SK-N-SH treated with all-trans-retinoic acid at 6 μM for 48 hours (cell line): Measurements from ENCODE around the gene HS3ST3B1.

Experiments used
- ATAC-seq: fragments of 200-7000 bp; cut with Tn5 transposase; 3 replicates; pipeline ENCODE4 v1.9.1; 2020; ENCODE audit warnings: mild to moderate bottlenecking, moderate library complexity
- ARNTL ChIP-seq: fragments of 450-650 bp; formaldehyde crosslinking; IDR thresholded peaks from 2 replicates; pipeline ENCODE4 v1.5.0; 2020; ENCODE audit warnings: low read depth, mild to moderate bottlenecking, moderate library complexity, borderline replicate concordance
- BACH2 ChIP-seq: fragments of 250-450 bp; sonication (Bioruptor Pico); IDR thresholded peaks from 2 replicates; pipeline ENCODE4 v1.9.0; 2021; ENCODE audit warnings: mild to moderate bottlenecking, borderline replicate concordance
- CREB5 ChIP-seq: fragments of 250-450 bp; sonication (Bioruptor Pico); IDR thresholded peaks from 2 replicates; pipeline ENCODE4 v1.5.1; 2020; ENCODE audit warnings: low read depth, mild to moderate bottlenecking, moderate library complexity
- ISL1 ChIP-seq: fragments of 250-450 bp; sonication (Bioruptor Pico); IDR thresholded peaks from 2 replicates; pipeline ENCODE4 v2.1.2; 2022; ENCODE audit warnings: mild to moderate bottlenecking, moderate library complexity
- OSR1 ChIP-seq: fragments of 250-450 bp; sonication (Bioruptor Pico); IDR thresholded peaks from 2 replicates; pipeline ENCODE4 v1.8.0; 2022; ENCODE audit warnings: moderate library complexity, mild to moderate bottlenecking, inconsistent platforms
- PATZ1 ChIP-seq: fragments of 250-450 bp; sonication (Bioruptor Pico); IDR thresholded peaks from 2 replicates; pipeline ENCODE4 v1.8.0; 2020; ENCODE audit warnings: mild to moderate bottlenecking, moderate library complexity, borderline replicate concordance
- POU6F1 ChIP-seq: fragments of 250-450 bp; sonication (Bioruptor Pico); IDR thresholded peaks from 2 replicates; pipeline ENCODE4 v1.8.0; 2021; ENCODE audit warnings: low read depth, mild to moderate bottlenecking, moderate library complexity, borderline replicate concordance
- PPARA ChIP-seq: fragments of 250-450 bp; sonication (Bioruptor Pico); IDR thresholded peaks from 2 replicates; pipeline ENCODE4 v1.5.0; 2020; ENCODE audit warnings: mild to moderate bottlenecking, borderline replicate concordance
- SNAI2 ChIP-seq: fragments of 250-450 bp; sonication (Bioruptor Pico); IDR thresholded peaks from 2 replicates; pipeline ENCODE4 v1.5.0; 2020; ENCODE audit warnings: mild to moderate bottlenecking, moderate library complexity
- TCF4 ChIP-seq: fragments of 250-450 bp; sonication (Bioruptor Pico); IDR thresholded peaks from 2 replicates; pipeline ENCODE4 v1.8.0; 2021; ENCODE audit warnings: mild to moderate bottlenecking, moderate library complexity, borderline replicate concordance
- TOX ChIP-seq: fragments of 250-450 bp; sonication (Bioruptor Pico); IDR thresholded peaks from 2 replicates; pipeline ENCODE4 v1.8.0; 2021; ENCODE audit warnings: mild to moderate bottlenecking, moderate library complexity, borderline replicate concordance
- TSHZ2 ChIP-seq: fragments of 250-450 bp; sonication (Bioruptor Pico); IDR thresholded peaks from 2 replicates; pipeline ENCODE4 v1.5.0; 2020; ENCODE audit warnings: mild to moderate bottlenecking, moderate library complexity
- ZC3H10 ChIP-seq: fragments of 250-450 bp; sonication (Bioruptor Pico); IDR thresholded peaks from 2 replicates; pipeline ENCODE4 v1.5.1; 2021; ENCODE audit warnings: mild to moderate bottlenecking, moderate library complexity
- ZFP3 ChIP-seq: fragments of 250-450 bp; sonication (Bioruptor Pico); IDR thresholded peaks from 2 replicates; pipeline ENCODE4 v1.5.0; 2020; ENCODE audit warnings: mild to moderate bottlenecking, moderate library complexity
- ZFP30 ChIP-seq: fragments of 450-650 bp; formaldehyde crosslinking; IDR thresholded peaks from 2 replicates; pipeline ENCODE4 v1.5.0; 2022; ENCODE audit warnings: mild to moderate bottlenecking, moderate library complexity
- ZNF565 ChIP-seq: fragments of 450-650 bp; formaldehyde crosslinking; conservative IDR thresholded peaks from 2 replicates; pipeline ENCODE4 v1.5.0; 2020; ENCODE audit warnings: low read depth, mild to moderate bottlenecking, moderate library complexity
- ZNF70 ChIP-seq: fragments of 450-650 bp; formaldehyde crosslinking; IDR thresholded peaks from 2 replicates; pipeline ENCODE4 v1.5.0; 2020; ENCODE audit warnings: mild to moderate bottlenecking, moderate library complexity

Gene HS3ST3B1

GRCh38 chr17:14310101-14310500 lies 9.2 kb downstream of the HS3ST3B1 start (continued):
- TF ChIP-seq PATZ1 = no peak
- TF ChIP-seq PPARA (CRISPR knock-in tag) = no peak
- no peak for TF ChIP-seq ZNF70 (CRISPR knock-in tag)

GRCh38 chr17:14310605-14311004 lies 9.7 kb downstream of the HS3ST3B1 start:
- TF ChIP-seq TSHZ2 = no peak
- TF ChIP-seq CREB5 = no peak
- no peak for TF ChIP-seq ZFP30
- no peak for TF ChIP-seq OSR1
- TF ChIP-seq ZNF70 (CRISPR knock-in tag) = no peak
- no peak for TF ChIP-seq SNAI2
- no peak for TF ChIP-seq POU6F1 (CRISPR knock-in tag)
- TF ChIP-seq, all 23 proteins: peak for 0
- ATAC-seq = no peak

- ATAC-seq = no peak
- no peak for TF ChIP-seq BACH2 (CRISPR knock-in tag)
- TF ChIP-seq ISL1 = no peak
- TF ChIP-seq ZNF565 (CRISPR knock-in tag) = no peak
- TF ChIP-seq ZC3H10 = no peak
- TF ChIP-seq TOX (CRISPR knock-in tag) = no peak
- TF ChIP-seq ZNF70 (CRISPR knock-in tag) = no peak
- no peak for TF ChIP-seq ZFP30
- TF ChIP-seq OSR1 = no peak
- no peak for TF ChIP-seq POU6F1 (CRISPR knock-in tag)
- TF ChIP-seq TCF4 (CRISPR knock-in tag) = no peak
- TF ChIP-seq CREB5 = no peak
- no peak for TF ChIP-seq ARNTL (CRISPR knock-in tag)
- TF ChIP-seq PPARA (CRISPR knock-in tag) = no peak
- TF ChIP-seq PATZ1 = no peak
- no peak for TF ChIP-seq ZFP3 (CRISPR knock-in tag)
These were observed 10.4 kb downstream of the HS3ST3B1 start for GRCh38 chr17:14311186-14311705.
